Naive thymus-derived CD4-positive, alpha-beta T cell (primary cell): ENCODE results near the gene WWC2. TPM values are rescaled to one million over a fixed set of nuclear protein-coding genes. Genes with fewer than 3 reads are reported as not detected.

Source experiments
- ATAC-seq: fragments of 150-1000 bp; cut with Tn5 transposase; 2 replicates; pipeline ENCODE4 v1.10.0; 2021; ENCODE audit warnings: mild to moderate bottlenecking, moderate library complexity
- CTCF ChIA-PET: fragments of 350-600 bp; sonication (Branson Sonifier 250); formaldehyde crosslinking; loops from one replicate; lab custom pipeline; 2021; ENCODE audit warnings: antibody characterized with exemption; lab: Charles Lee
- POLR2A ChIA-PET: fragments of 350-600 bp; sonication (Branson Sonifier 250); formaldehyde crosslinking; loops from one replicate; lab custom pipeline; 2021; ENCODE audit warnings: antibody characterized with exemption, inconsistent platforms; lab: Charles Lee
- DNase-seq, 9 donors: peaks; one replicate each; pipeline versions ENCODE4 v3.0.0 to v3.0.0-alpha.2; 2020 to 2022; ENCODE audit warnings: mixed read lengths in 1 of 9
- H3K27ac ChIP-seq: one replicate; pipeline ENCODE4 v1.7.0; 2013; ENCODE audit warnings: mild to moderate bottlenecking, low read depth, low read length, moderate library complexity
- H3K27me3 ChIP-seq, 2 donors: one replicate each; pipeline ENCODE4 v1.7.0; 2013; ENCODE audit warnings: low read length in 2 of 2, mild to moderate bottlenecking in 2 of 2, moderate library complexity in 2 of 2; ENCODE audit not compliant: control insufficient read depth in 2 of 2, insufficient read depth in 2 of 2
- H3K36me3 ChIP-seq, 3 experiments: 1 replicate in 2 of 3; 2 replicates in 1 of 3; pipeline ENCODE4 v1.7.0; 2013; ENCODE audit warnings: low read length in 3 of 3, mild to moderate bottlenecking in 3 of 3, moderate library complexity in 1 of 3; ENCODE audit not compliant: insufficient read depth in 3 of 3, control insufficient read depth in 2 of 3
- H3K4me1 ChIP-seq, 2 donors: one replicate each; pipeline ENCODE4 v1.7.0; 2013; ENCODE audit warnings: low read length in 2 of 2, mild to moderate bottlenecking in 2 of 2, moderate library complexity in 1 of 2; ENCODE audit not compliant: control insufficient read depth in 2 of 2, insufficient read depth in 2 of 2
- H3K4me3 ChIP-seq: 2 replicates; pipeline ENCODE4 v1.7.0; 2013; ENCODE audit warnings: mild to moderate bottlenecking, low read length
- H3K9me3 ChIP-seq, 3 experiments: 1 replicate in 2 of 3; 2 replicates in 1 of 3; pipeline ENCODE4 v1.7.0; 2013; ENCODE audit warnings: low read length in 3 of 3; ENCODE audit not compliant: control insufficient read depth in 2 of 3
- H3K27ac Mint-ChIP-seq, 9 donors: one replicate each; pipeline ENCODE4 v1.8.0; 2020 to 2022; ENCODE audit warnings: mixed read lengths in 9 of 9, mild to moderate bottlenecking in 8 of 9, moderate library complexity in 5 of 9, inconsistent platforms in 2 of 9
- H3K27me3 Mint-ChIP-seq, 5 donors: one replicate each; pipeline ENCODE4 v1.8.0; 2021 to 2022; ENCODE audit warnings: mixed read lengths in 5 of 5, mild to moderate bottlenecking in 1 of 5
- H3K36me3 Mint-ChIP-seq, 5 donors: one replicate each; pipeline ENCODE4 v1.8.0; 2020 to 2022; ENCODE audit warnings: mixed read lengths in 5 of 5, mild to moderate bottlenecking in 3 of 5, inconsistent platforms in 1 of 5
- H3K4me1 Mint-ChIP-seq, 7 donors: one replicate each; pipeline ENCODE4 v1.8.0; 2020 to 2022; ENCODE audit warnings: mixed read lengths in 7 of 7, mild to moderate bottlenecking in 3 of 7, inconsistent platforms in 1 of 7
- H3K4me3 Mint-ChIP-seq, 10 donors: one replicate each; pipeline ENCODE4 v1.8.0; 2020 to 2022; ENCODE audit warnings: mild to moderate bottlenecking in 10 of 10, mixed read lengths in 10 of 10, moderate library complexity in 6 of 10, inconsistent platforms in 2 of 10
- H3K9me3 Mint-ChIP-seq, 11 donors: one replicate each; pipeline ENCODE4 v1.8.0; 2020 to 2022; ENCODE audit warnings: mixed read lengths in 11 of 11, mild to moderate bottlenecking in 4 of 11, inconsistent platforms in 1 of 11, moderate library complexity in 1 of 11
- intact Hi-C, 2 donors: fragments of 100-400 bp; cut with micrococcal nuclease; formaldehyde crosslinking; loops; one replicate each; pipeline ENCODE4 v1.15.1; 2023
- polyA plus RNA-seq, 2 donors: library from polyadenylated mRNA; unstranded; fragments of 300-500 nt; fragmentation: Illumina TruSeq; gene quantifications; one replicate each; pipeline ENCODE4 v1.2.3, GENCODE V29; 2021
- total RNA-seq, 6 experiments: library from RNA in 5 of 6; stranded (reverse) in 5 of 6; gene quantifications; 1 replicate in 5 of 6; 2 replicates in 1 of 6; pipeline ENCODE4 v1.2.3 and lab custom pipeline; 2021 to 2026

Gene WWC2
- total and polyA plus RNA-seq, 7 experiments from 2014 or later, result 0.07 to 13.8 (median 9.9) TPM

- Histone ChIP-seq H3K4me3 (no peak overlapping the region), H3K9me3 (no peaks in the 10 kb centered on the region), H3K27me3 (no peaks in the 10 kb centered on the region), H3K27ac (no peak overlapping the region), H3K36me3 (no peaks in the 10 kb centered on the region), H3K4me1 (no peaks in the 10 kb centered on the region)
- ATAC-seq (no peak), DNase-seq (no peak)
- intact Hi-C loops, result no loop called here
- ChIA-PET POLR2A (no interaction called here), CTCF (no interaction called here)
- Mint-ChIP-seq H3K27ac (no peak overlapping the region), H3K4me3 (no peak overlapping the region), H3K36me3 (peaks cover 0 to 18% (median 0%) of the 10 kb centered on the region in 5 donors), H3K4me1 (no peaks in the 10 kb centered on the region), H3K9me3 (no peaks in the 10 kb centered on the region), H3K27me3 (no peaks in the 10 kb centered on the region)
Observed at GRCh38 chr4:183300070-183300469, 201.0 kb downstream of the WWC2 start.

DNA sequence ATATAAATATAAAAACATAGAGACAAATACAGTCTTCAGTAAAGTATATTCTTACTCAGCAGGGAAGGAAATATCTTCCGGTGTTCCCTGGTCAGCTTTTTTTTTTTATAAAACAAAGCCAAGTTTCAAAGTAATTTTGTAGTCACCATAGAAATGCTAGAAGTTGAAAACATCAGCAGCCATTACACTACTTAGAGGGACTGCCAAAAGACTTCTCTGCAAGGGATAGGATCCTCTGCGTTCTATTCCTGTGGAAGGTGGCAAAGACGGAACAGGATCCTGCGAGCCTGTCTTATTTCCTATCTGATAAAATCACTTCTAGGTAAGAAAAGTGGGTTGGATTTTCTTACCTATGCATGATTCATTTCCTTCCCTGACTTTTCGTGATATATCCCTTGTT lies 201.6 kb downstream of the WWC2 start:
- DNase-seq (no peak), ATAC-seq (no peak)
- no peaks in the 10 kb centered on the region for H3K36me3 ChIP-seq
- POLR2A ChIA-PET, result interaction anchor here (0.7 kb wide), 1 partner anchor 9 kb away, joined by 3 read pairs; no protein-coding TSS in a partner anchor
- H3K27me3 Mint-ChIP-seq, result no peaks in the 10 kb centered on the region
- intact Hi-C loops, result no loop called here
- no peaks in the 10 kb centered on the region for H3K9me3 Mint-ChIP-seq
- peaks cover 0 to 13% (median 0%) of the 10 kb centered on the region in 5 donors for H3K36me3 Mint-ChIP-seq
- CTCF ChIA-PET, result interaction anchor here (0.7 kb wide), 1 partner anchor 278 kb away, joined by 3 read pairs; no protein-coding TSS in a partner anchor
- H3K27me3 ChIP-seq, result no peaks in the 10 kb centered on the region
- H3K4me1 ChIP-seq, result no peaks in the 10 kb centered on the region
- H3K27ac Mint-ChIP-seq, result no peak overlapping the region
- no peak overlapping the region for H3K4me3 ChIP-seq
- no peaks in the 10 kb centered on the region for H3K4me1 Mint-ChIP-seq
- no peak overlapping the region for H3K27ac ChIP-seq
- H3K4me3 Mint-ChIP-seq, result no peak overlapping the region
- no peaks in the 10 kb centered on the region for H3K9me3 ChIP-seq

DNA sequence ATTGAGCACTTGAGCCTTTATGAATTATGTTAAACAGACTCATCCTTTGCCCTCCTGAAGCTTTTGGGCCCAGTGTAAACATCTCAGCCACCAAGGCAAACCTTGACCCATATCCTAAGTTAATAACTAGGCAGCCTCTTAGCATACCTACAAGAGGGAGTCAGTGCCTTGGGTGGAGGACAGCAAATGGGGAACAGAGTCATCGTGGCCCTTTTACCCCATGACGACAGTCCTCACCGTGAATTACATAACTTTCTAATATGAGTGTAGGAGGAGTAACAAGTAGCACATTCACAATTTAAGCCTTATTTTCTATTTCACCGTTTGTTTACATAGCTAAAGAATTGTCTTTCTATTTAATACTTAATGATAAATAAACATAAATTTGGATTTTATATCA lies 204.2 kb downstream of the WWC2 start:
- ATAC-seq (no peak), DNase-seq (no peak)
- Histone ChIP-seq H3K4me3 (no peak overlapping the region), H3K36me3 (no peaks in the 10 kb centered on the region), H3K4me1 (no peaks in the 10 kb centered on the region), H3K9me3 (no peaks in the 10 kb centered on the region), H3K27me3 (no peaks in the 10 kb centered on the region), H3K27ac (no peak overlapping the region)
- Mint-ChIP-seq H3K4me3 (no peak overlapping the region), H3K9me3 (no peaks in the 10 kb centered on the region), H3K27me3 (peaks cover 0 to 2% (median 0%) of the 10 kb centered on the region in 5 donors), H3K36me3 (peaks cover 0 to 5% (median 0%) of the 10 kb centered on the region in 5 donors), H3K27ac (no peak overlapping the region), H3K4me1 (no peaks in the 10 kb centered on the region)
- POLR2A ChIA-PET, result no interaction called here
- intact Hi-C loops, result no loop called here
- CTCF ChIA-PET, result no interaction called here

GRCh38 chr4:183304067-183304466 lies 205.0 kb downstream of the WWC2 start:
- no peak for ATAC-seq
- no peaks in the 10 kb centered on the region for H3K9me3 Mint-ChIP-seq
- CTCF ChIA-PET, result no interaction called here

DNA sequence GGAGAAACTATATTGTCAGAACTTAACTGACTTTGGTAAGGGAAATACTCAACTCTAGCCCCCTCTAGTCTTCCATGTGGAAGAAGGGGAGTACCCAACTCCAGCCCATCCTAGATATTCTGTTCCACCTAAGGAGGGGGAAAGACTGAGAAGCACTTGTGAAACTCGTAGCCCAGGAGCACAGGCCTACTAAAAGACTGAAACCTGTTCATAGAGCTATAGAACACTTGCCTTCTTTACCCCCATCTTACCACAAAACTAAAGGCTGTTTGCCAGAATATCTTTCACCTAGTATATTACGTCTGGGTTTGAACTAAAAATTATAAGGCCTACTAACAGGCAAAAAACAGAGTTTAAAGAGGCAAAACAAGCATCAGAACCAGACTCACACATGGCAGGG lies 205.5 kb downstream of the WWC2 start:
- no peaks in the 10 kb centered on the region for H3K9me3 Mint-ChIP-seq
- no peak overlapping the region for H3K27ac Mint-ChIP-seq
- peaks cover 0 to 6% (median 0%) of the 10 kb centered on the region in 5 donors for H3K27me3 Mint-ChIP-seq
- Histone ChIP-seq H3K36me3 (no peaks in the 10 kb centered on the region), H3K27me3 (no peaks in the 10 kb centered on the region), H3K4me3 (no peak overlapping the region), H3K9me3 (no peaks in the 10 kb centered on the region), H3K4me1 (no peaks in the 10 kb centered on the region), H3K27ac (no peak overlapping the region)
- H3K36me3 Mint-ChIP-seq, result no peaks in the 10 kb centered on the region
- H3K4me3 Mint-ChIP-seq, result no peak overlapping the region
- ChIA-PET POLR2A (no interaction called here), CTCF (no interaction called here)
- no peak for ATAC-seq
- intact Hi-C loops, result no loop called here
- DNase-seq, result no peak
- no peaks in the 10 kb centered on the region for H3K4me1 Mint-ChIP-seq

More at GRCh38 chr4:183304067-183304466, 205.0 kb downstream of the WWC2 start:
- H3K36me3 Mint-ChIP-seq, result no peaks in the 10 kb centered on the region
- intact Hi-C loops, result no loop called here
- no peak overlapping the region for H3K4me3 Mint-ChIP-seq
- Histone ChIP-seq H3K27ac (no peak overlapping the region), H3K9me3 (no peaks in the 10 kb centered on the region), H3K27me3 (no peaks in the 10 kb centered on the region), H3K36me3 (no peaks in the 10 kb centered on the region), H3K4me3 (no peak overlapping the region), H3K4me1 (no peaks in the 10 kb centered on the region)
- POLR2A ChIA-PET, result no interaction called here
- no peak for DNase-seq
- no peak overlapping the region for H3K27ac Mint-ChIP-seq
- no peaks in the 10 kb centered on the region for H3K4me1 Mint-ChIP-seq
- peaks cover 0 to 4% (median 0%) of the 10 kb centered on the region in 5 donors for H3K27me3 Mint-ChIP-seq

DNA sequence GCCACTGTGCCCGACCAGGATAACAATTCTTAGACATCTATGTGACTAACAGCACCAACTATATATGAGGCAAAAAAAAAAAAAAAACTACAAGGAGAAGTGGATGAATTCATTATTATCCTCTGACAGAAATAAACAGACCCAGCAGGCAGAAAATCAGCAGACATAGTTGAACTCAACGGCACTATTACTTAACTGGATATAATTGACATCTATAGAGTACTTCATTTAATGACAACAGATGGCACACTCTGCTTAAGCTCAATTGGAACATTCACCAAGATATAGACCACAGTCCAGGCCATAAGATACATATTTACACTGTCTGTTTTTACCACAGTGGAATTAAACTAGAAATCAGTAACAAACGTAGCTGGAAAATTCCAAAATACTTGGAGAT lies 207.8 kb downstream of the WWC2 start:
- no peak for DNase-seq
- no peak overlapping the region for H3K4me3 Mint-ChIP-seq
- no peak overlapping the region for H3K27ac Mint-ChIP-seq
- Histone ChIP-seq H3K27ac (no peak overlapping the region), H3K4me1 (no peaks in the 10 kb centered on the region), H3K36me3 (no peaks in the 10 kb centered on the region), H3K4me3 (no peak overlapping the region), H3K9me3 (no peaks in the 10 kb centered on the region), H3K27me3 (no peaks in the 10 kb centered on the region)
- ChIA-PET POLR2A (no interaction called here), CTCF (no interaction called here)
- ATAC-seq, result no peak
- intact Hi-C loops, result no loop called here
- peaks cover 0 to 5% (median 0%) of the 10 kb centered on the region in 5 donors for H3K36me3 Mint-ChIP-seq
- peaks cover 0 to 6% (median 0%) of the 10 kb centered on the region in 5 donors for H3K27me3 Mint-ChIP-seq
- no peaks in the 10 kb centered on the region for H3K9me3 Mint-ChIP-seq
- peaks cover 0 to 1% (median 0%) of the 10 kb centered on the region in 7 donors for H3K4me1 Mint-ChIP-seq

GRCh38 chr4:183312841-183313240 lies 213.8 kb downstream of the WWC2 start:
- Mint-ChIP-seq H3K36me3 (peaks cover 0 to 20% (median 9%) of the 10 kb centered on the region in 5 donors), H3K27me3 (peaks cover 0 to 7% (median 0%) of the 10 kb centered on the region in 5 donors), H3K27ac (no peak overlapping the region), H3K4me3 (no peak overlapping the region), H3K9me3 (no peaks in the 10 kb centered on the region), H3K4me1 (peaks cover 0 to 1% (median 0%) of the 10 kb centered on the region in 7 donors)
- Histone ChIP-seq H3K4me1 (no peaks in the 10 kb centered on the region), H3K27me3 (no peaks in the 10 kb centered on the region), H3K27ac (no peak overlapping the region), H3K36me3 (no peaks in the 10 kb centered on the region), H3K4me3 (no peak overlapping the region), H3K9me3 (no peaks in the 10 kb centered on the region)
- DNase-seq (no peak), ATAC-seq (no peak)
- ChIA-PET CTCF (no interaction called here), POLR2A (no interaction called here)
- intact Hi-C loops, result no loop called here
